Activated CD8-positive, alpha-beta T cell treated with anti-CD3 and anti-CD28 coated beads for 36 hours (primary cell): ENCODE measurements around the gene KSR2. TPM values are rescaled to one million over a fixed set of nuclear protein-coding genes. Genes with fewer than 3 reads are reported as not detected.

ENCODE experiments used
- ATAC-seq: fragments of 200-7000 bp; cut with Tn5 transposase; one replicate; pipeline ENCODE4 v1.10.0; 2021; ENCODE audit warnings: mild to moderate bottlenecking, moderate library complexity
- CTCF ChIA-PET: fragments of 350-600 bp; sonication (Branson Sonifier 250); formaldehyde crosslinking; loops from one replicate; lab custom pipeline; 2021; ENCODE audit warnings: antibody characterized with exemption; lab: Charles Lee
- POLR2A ChIA-PET: fragments of 350-600 bp; sonication (Branson Sonifier 250); formaldehyde crosslinking; loops from one replicate; lab custom pipeline; 2021; ENCODE audit warnings: antibody characterized with exemption; lab: Charles Lee
- DNase-seq: peaks from one replicate; pipeline ENCODE4 v3.0.0-alpha.2; 2020
- H3K27ac Mint-ChIP-seq: one replicate; pipeline ENCODE4 v1.8.0; 2021; ENCODE audit warnings: mild to moderate bottlenecking, mixed read lengths
- H3K27me3 Mint-ChIP-seq: one replicate; pipeline ENCODE4 v1.8.0; 2021; ENCODE audit warnings: mixed read lengths
- H3K36me3 Mint-ChIP-seq: one replicate; pipeline ENCODE4 v1.8.0; 2021; ENCODE audit warnings: low read depth, mixed read lengths
- H3K4me1 Mint-ChIP-seq: one replicate; pipeline ENCODE4 v1.8.0; 2021; ENCODE audit warnings: low read depth, mixed read lengths
- H3K4me3 Mint-ChIP-seq: one replicate; pipeline ENCODE4 v1.8.0; 2021; ENCODE audit warnings: mild to moderate bottlenecking, moderate library complexity, mixed read lengths
- H3K9me3 Mint-ChIP-seq: one replicate; pipeline ENCODE4 v1.8.0; 2021; ENCODE audit warnings: mixed read lengths
- CTCF ChIP-seq: fragments of 200-600 bp; IDR thresholded peaks from one replicate; pipeline ENCODE4 v1.8.0; 2022; ENCODE audit warnings: antibody characterized with exemption, mild to moderate bottlenecking
- intact Hi-C: fragments of 100-400 bp; cut with micrococcal nuclease; formaldehyde crosslinking; loops from one replicate; pipeline ENCODE4 v1.10.0; 2022
- total RNA-seq, 2 experiments: library from RNA; stranded (reverse); gene quantifications; one replicate each; pipeline ENCODE4 v1.2.3, GENCODE V29; 2021

KSR2 gene
- total RNA-seq, 2 experiments from 2014 or later, result 0.02 TPM; not detected in 1

- ChIA-PET POLR2A (interaction anchor here (0.6 kb wide), 1 partner anchor 32 kb away, joined by 4 read pairs; no protein-coding TSS in a partner anchor), CTCF (interaction anchor here (1.1 kb wide), 1 partner anchor 56 kb away, joined by 4 read pairs; no protein-coding TSS in a partner anchor)
- Mint-ChIP-seq H3K9me3 (peaks cover 15% of the 10 kb centered on the region), H3K27ac (no peak overlapping the region), H3K27me3 (peaks cover 6% of the 10 kb centered on the region), H3K4me1 (peaks cover 7% of the 10 kb centered on the region), H3K4me3 (no peak overlapping the region), H3K36me3 (no peaks in the 10 kb centered on the region)
- DNase-seq, result no peak
- intact Hi-C loops, result no loop called here
- ATAC-seq, result no peak
- no peak for TF ChIP-seq CTCF
Observed at GRCh38 chr12:117998719-117999118, 29.9 kb upstream of the KSR2 start.

- POLR2A ChIA-PET, result interaction anchor here (0.6 kb wide), 1 partner anchor 483 kb away, joined by 5 read pairs; no protein-coding TSS in a partner anchor
- intact Hi-C loops, result no loop called here
- Mint-ChIP-seq H3K27ac (no peak overlapping the region), H3K9me3 (peaks cover 8% of the 10 kb centered on the region), H3K27me3 (peaks cover 10% of the 10 kb centered on the region), H3K36me3 (no peaks in the 10 kb centered on the region), H3K4me3 (no peak overlapping the region), H3K4me1 (peaks cover 6% of the 10 kb centered on the region)
- ATAC-seq, result no peak
- DNase-seq, result no peak
- CTCF ChIA-PET, result no interaction called here
- TF ChIP-seq CTCF, result no peak
Observed at GRCh38 chr12:117994551-117995438, 26.0 kb upstream of the KSR2 start.

GRCh38 chr12:117986705-117987469 lies 18.1 kb upstream of the KSR2 start:
- ChIA-PET CTCF (no interaction called here), POLR2A (no interaction called here)
- no peak overlapping the region for H3K4me3 Mint-ChIP-seq
- intact Hi-C loops, result no loop called here
- no peaks in the 10 kb centered on the region for H3K36me3 Mint-ChIP-seq
- peaks cover 7% of the 10 kb centered on the region for H3K27me3 Mint-ChIP-seq
- DNase-seq (no peak), ATAC-seq (peak; percentile 47)
- H3K9me3 Mint-ChIP-seq, result peaks cover 5% of the 10 kb centered on the region
- H3K4me1 Mint-ChIP-seq, result no peaks in the 10 kb centered on the region
- TF ChIP-seq CTCF, result no peak
- no peak overlapping the region for H3K27ac Mint-ChIP-seq

GRCh38 chr12:117985182-117985581 lies 16.4 kb upstream of the KSR2 start:
- Mint-ChIP-seq H3K4me1 (no peaks in the 10 kb centered on the region), H3K4me3 (no peak overlapping the region), H3K27me3 (peaks cover 5% of the 10 kb centered on the region), H3K9me3 (peaks cover 5% of the 10 kb centered on the region), H3K36me3 (no peaks in the 10 kb centered on the region), H3K27ac (no peak overlapping the region)
- intact Hi-C loops, result no loop called here
- DNase-seq, result no peak
- POLR2A ChIA-PET, result no interaction called here
- CTCF ChIA-PET, result interaction anchor here (1.4 kb wide), 1 partner anchor 135 kb away, joined by 4 read pairs; no protein-coding TSS in a partner anchor
- ATAC-seq, result no peak
- no peak for TF ChIP-seq CTCF
